WTC11 (cell line): ENCODE data around the gene ZBTB43. TPM values are rescaled to one million over a fixed set of nuclear protein-coding genes. Genes with fewer than 3 reads are reported as not detected.
"Not testable (repeated sequence)": the region's sequence is repeated elsewhere in the genome, so short reads cannot be mapped to it uniquely, and the experiment has no call there.

Experiments
- ATAC-seq: fragments of 200-7000 bp; cut with Tn5 transposase; 2 replicates; pipeline ENCODE4 v1.10.0; 2021; ENCODE audit warnings: mild to moderate bottlenecking, moderate library complexity
- CTCF ChIA-PET: fragments of 300-600 bp; sonication (Branson Sonifier 250); formaldehyde crosslinking; loops from one replicate; lab custom pipeline; 2021; ENCODE audit warnings: antibody characterized with exemption; lab: Charles Lee
- POLR2A ChIA-PET: fragments of 350-600 bp; sonication (Branson Sonifier 250); formaldehyde crosslinking; loops from one replicate; lab custom pipeline; 2021; ENCODE audit warnings: antibody characterized with exemption; lab: Charles Lee
- DNase-seq: peaks from one replicate; pipeline ENCODE4 v3.0.0; 2021; ENCODE audit warnings: low spot score
- H3K27ac Mint-ChIP-seq: 2 replicates; pipeline ENCODE4 v1.8.0; 2021; ENCODE audit warnings: mixed read lengths
- H3K27me3 Mint-ChIP-seq: 2 replicates; pipeline ENCODE4 v1.8.0; 2021; ENCODE audit warnings: low read depth, mild to moderate bottlenecking, moderate library complexity, mixed read lengths
- H3K36me3 Mint-ChIP-seq: 2 replicates; pipeline ENCODE4 v1.8.0; 2021; ENCODE audit warnings: mixed read lengths
- H3K4me1 Mint-ChIP-seq: 2 replicates; pipeline ENCODE4 v1.8.0; 2022; ENCODE audit warnings: mixed read lengths
- H3K4me3 Mint-ChIP-seq: 2 replicates; pipeline ENCODE4 v1.8.0; 2021; ENCODE audit warnings: mild to moderate bottlenecking, moderate library complexity, mixed read lengths
- H3K9me3 Mint-ChIP-seq: 2 replicates; pipeline ENCODE4 v1.8.0; 2021; ENCODE audit warnings: mixed read lengths
- CREM ChIP-seq: sonication (generic); formaldehyde crosslinking; IDR thresholded peaks from 2 replicates; pipeline ENCODE4 v1.8.1; 2022; ENCODE audit warnings: mild to moderate bottlenecking, missing genetic modification reagents, moderate library complexity
- CTCF ChIP-seq: fragments of 200-600 bp; IDR thresholded peaks from 2 replicates; pipeline ENCODE4 v1.8.0; 2022; ENCODE audit warnings: antibody characterized with exemption
- E2F4 ChIP-seq: sonication (generic); formaldehyde crosslinking; IDR thresholded peaks from 2 replicates; pipeline ENCODE4 v1.8.1; 2022; ENCODE audit warnings: low read depth, mild to moderate bottlenecking, moderate library complexity, missing genetic modification reagents, borderline replicate concordance
- GTF2I ChIP-seq: fragments of 250-450 bp; sonication (Bioruptor Pico); conservative IDR thresholded peaks from 2 replicates; pipeline ENCODE4 v1.4.0; 2021; ENCODE audit warnings: mild to moderate bottlenecking
- MYBL2 ChIP-seq: sonication (generic); formaldehyde crosslinking; IDR thresholded peaks from 2 replicates; pipeline ENCODE4 v1.8.1; 2023; ENCODE audit warnings: mild to moderate bottlenecking, moderate library complexity, missing genetic modification reagents
- NFATC4 ChIP-seq: fragments of 250-450 bp; sonication (Bioruptor Pico); IDR thresholded peaks from 2 replicates; pipeline ENCODE4 v1.9.0; 2021; ENCODE audit warnings: mild to moderate bottlenecking
- NR3C1 ChIP-seq: sonication (generic); formaldehyde crosslinking; conservative IDR thresholded peaks from 2 replicates; pipeline ENCODE4 v1.8.1; 2023; ENCODE audit warnings: low read depth, mild to moderate bottlenecking, missing genetic modification reagents
- OVOL2 ChIP-seq: fragments of 250-450 bp; sonication (Bioruptor Pico); IDR thresholded peaks from 2 replicates; pipeline ENCODE4 v1.9.0; 2021; ENCODE audit warnings: mild to moderate bottlenecking, borderline replicate concordance
- PRDM15 ChIP-seq: sonication (generic); formaldehyde crosslinking; IDR thresholded peaks from 2 replicates; pipeline ENCODE4 v1.8.0; 2022; ENCODE audit warnings: missing genetic modification reagents
- RELA ChIP-seq: sonication (generic); formaldehyde crosslinking; IDR thresholded peaks from 2 replicates; pipeline ENCODE4 v1.8.1; 2022; ENCODE audit warnings: missing genetic modification reagents, mild to moderate bottlenecking, borderline replicate concordance
- STAT6 ChIP-seq: sonication (generic); formaldehyde crosslinking; conservative IDR thresholded peaks from 2 replicates; pipeline ENCODE4 v1.8.1; 2023; ENCODE audit warnings: mild to moderate bottlenecking, low read depth, missing genetic modification reagents, moderate library complexity
- ZBTB21 ChIP-seq: sonication (generic); formaldehyde crosslinking; IDR thresholded peaks from 2 replicates; pipeline ENCODE4 v1.8.1; 2023; ENCODE audit warnings: mild to moderate bottlenecking, missing genetic modification reagents, borderline replicate concordance
- ZNF138 ChIP-seq: sonication (generic); formaldehyde crosslinking; conservative IDR thresholded peaks from 2 replicates; pipeline ENCODE4 v1.8.1; 2022; ENCODE audit warnings: mild to moderate bottlenecking, moderate library complexity, missing genetic modification reagents
- ZNF219 ChIP-seq: sonication (generic); formaldehyde crosslinking; IDR thresholded peaks from 2 replicates; pipeline ENCODE4 v1.8.0; 2023; ENCODE audit warnings: missing genetic modification reagents, mild to moderate bottlenecking, borderline replicate concordance
- ZNF396 ChIP-seq: fragments of 250-450 bp; sonication (Bioruptor Pico); IDR thresholded peaks from 2 replicates; pipeline ENCODE4 v1.8.0; 2021; ENCODE audit warnings: mild to moderate bottlenecking, moderate library complexity, borderline replicate concordance
- ZNF532 ChIP-seq: fragments of 250-450 bp; sonication (Bioruptor Pico); IDR thresholded peaks from 2 replicates; pipeline ENCODE4 v1.9.0; 2021; ENCODE audit warnings: mild to moderate bottlenecking, borderline replicate concordance
- total RNA-seq: library from RNA; stranded (reverse); gene quantifications from 3 replicates; pipeline ENCODE4 v1.2.3, GENCODE V29; 2021

The ZBTB43 gene
- total RNA-seq, 1 experiment from 2014 or later = 23.8 TPM

GRCh38 chr9:126822873-126823272 lies 18.0 kb downstream of the ZBTB43 start:
- POLR2A ChIA-PET = no interaction called here
- no peaks in the 10 kb centered on the region for H3K4me1 Mint-ChIP-seq
- H3K4me3 Mint-ChIP-seq = no peak overlapping the region
- H3K9me3 Mint-ChIP-seq = peaks cover 25% of the 10 kb centered on the region
- no peak overlapping the region for H3K27ac Mint-ChIP-seq
- ATAC-seq = no peak
- no peak for DNase-seq
- H3K27me3 Mint-ChIP-seq = no peaks in the 10 kb centered on the region
- TF ChIP-seq MYBL2 (CRISPR knock-in tag) (no peak), ZNF532 (CRISPR knock-in tag) (no peak), CTCF (no peak), STAT6 (no peak), NFATC4 (no peak), NR3C1 (no peak), ZBTB21 (no peak), ZNF396 (CRISPR knock-in tag) (no peak)
- H3K36me3 Mint-ChIP-seq = peaks cover 37% of the 10 kb centered on the region
- CTCF ChIA-PET = no interaction called here

- H3K27ac Mint-ChIP-seq, ATAC-seq, H3K4me3 Mint-ChIP-seq: not testable (repeated sequence)
Observed at GRCh38 chr9:126824052-126824451, 19.2 kb downstream of the ZBTB43 start.

GRCh38 chr9:126827227-126827626 lies 22.4 kb downstream of the ZBTB43 start:
- H3K9me3 Mint-ChIP-seq = no peaks in the 10 kb centered on the region
- CTCF ChIA-PET = no interaction called here
- ATAC-seq (no peak), DNase-seq (no peak)
- no peaks in the 10 kb centered on the region for H3K4me1 Mint-ChIP-seq
- no peak overlapping the region; the same call in 1 of the 2 replicates for H3K27ac Mint-ChIP-seq
- POLR2A ChIA-PET = no interaction called here
- peaks cover 11% of the 10 kb centered on the region; the same call in 1 of the 2 replicates for H3K36me3 Mint-ChIP-seq
- H3K27me3 Mint-ChIP-seq = no peaks in the 10 kb centered on the region
- no peak overlapping the region for H3K4me3 Mint-ChIP-seq
- no peak for TF ChIP-seq GTF2I (CRISPR knock-in tag)
- TF ChIP-seq ZNF219 = no peak
- TF ChIP-seq CTCF = no peak
- TF ChIP-seq PRDM15 (CRISPR knock-in tag) = no peak
- no peak for TF ChIP-seq OVOL2
- no peak for TF ChIP-seq RELA (CRISPR knock-in tag)
- TF ChIP-seq CREM = no peak
- no peak for TF ChIP-seq ZNF138 (CRISPR knock-in tag)
- TF ChIP-seq E2F4 (CRISPR knock-in tag) = no peak

More at GRCh38 chr9:126824052-126824451, 19.2 kb downstream of the ZBTB43 start:
- Mint-ChIP-seq H3K36me3 (peaks cover 26% of the 10 kb centered on the region), H3K9me3 (peaks cover 15% of the 10 kb centered on the region)
- H3K27me3 Mint-ChIP-seq, POLR2A ChIA-PET, H3K4me1 Mint-ChIP-seq, DNase-seq, CTCF ChIA-PET: not testable (repeated sequence)
